Sigmoid colon (tissue), 4 donors: ENCODE data around the gene SCAF1.

Source experiments
- CTCF ChIP-seq, 4 experiments: fragments of 450-650 bp in 3 of 4; fragments of 200-600 bp in 1 of 4; IDR thresholded peaks; one replicate each; pipeline ENCODE4 v1.5.1; 2016 to 2019; ENCODE audit warnings: antibody characterized with exemption in 4 of 4, mild to moderate bottlenecking in 3 of 4, moderate library complexity in 2 of 4
- EP300 ChIP-seq, 4 donors: sonication (generic); formaldehyde crosslinking; IDR thresholded peaks; one replicate each; pipeline ENCODE4 v1.6.1; 2017; ENCODE audit warnings: antibody characterized with exemption in 4 of 4
- POLR2A ChIP-seq, 2 donors: fragments of 450-650 bp; IDR thresholded peaks; one replicate each; pipeline ENCODE4 v1.6.1; 2016; ENCODE audit warnings: antibody characterized with exemption in 2 of 2, mild to moderate bottlenecking in 2 of 2, moderate library complexity in 2 of 2
- POLR2AphosphoS5 ChIP-seq, 4 donors: sonication (generic); formaldehyde crosslinking; IDR thresholded peaks; one replicate each; pipeline ENCODE4 v1.6.1; 2017; ENCODE audit warnings: antibody characterized with exemption in 4 of 4

GRCh38 chr19:49660338-49660961 is 18.4 kb downstream of the SCAF1 start:
- TF ChIP-seq CTCF (IDR thresholded peaks at IDR 0.05) (no peak), POLR2AphosphoS5 (IDR thresholded peaks at IDR 0.05) (no peak), POLR2A (IDR thresholded peaks at IDR 0.05) (no peak), EP300 (IDR thresholded peaks at IDR 0.05) (no peak)
